Erythroblast (primary cell): ENCODE results near the gene PRMT7.

Experiments
- DNase-seq, 2 experiments: peaks; one replicate each; lab custom pipeline; 2025; lab: John Stamatoyannopoulos, UW
- GATA1 ChIP-seq: IDR thresholded peaks from 2 replicates; pipeline ENCODE4 v1.6.1; 2011; ENCODE audit warnings: low read depth, mild to moderate bottlenecking, control low read depth, low read length, moderate library complexity
- POLR2A ChIP-seq: IDR thresholded peaks from 2 replicates; pipeline ENCODE4 v1.6.1; 2011; ENCODE audit warnings: mild to moderate bottlenecking, low read length

PRMT7 gene

GRCh38 chr16:68373528-68374245 is 62.9 kb downstream of the PRMT7 start:
- TF ChIP-seq GATA1 (no peak), POLR2A (no peak)
- no peak for DNase-seq

- no peak for TF ChIP-seq POLR2A
- no peak for TF ChIP-seq GATA1
- DNase-seq = no peak
Observed at GRCh38 chr16:68374246-68374805, 63.5 kb downstream of the PRMT7 start.

GRCh38 chr16:68374961-68375660 is 64.3 kb downstream of the PRMT7 start:
- no peak for TF ChIP-seq GATA1
- no peak for TF ChIP-seq POLR2A
- no peak for DNase-seq

GRCh38 chr16:68375801-68376536 is 65.2 kb downstream of the PRMT7 start:
- TF ChIP-seq POLR2A = no peak
- no peak for TF ChIP-seq GATA1
- no peak for DNase-seq

- DNase-seq = no peak
- TF ChIP-seq POLR2A = no peak
- TF ChIP-seq GATA1 = no peak
Observed at GRCh38 chr16:68376590-68376989, 65.8 kb downstream of the PRMT7 start.

- TF ChIP-seq POLR2A (no peak), GATA1 (no peak)
- no peak for DNase-seq
Observed at GRCh38 chr16:68377221-68377620, 66.4 kb downstream of the PRMT7 start.

- no peak for TF ChIP-seq POLR2A
- no peak for TF ChIP-seq GATA1
- no peak for DNase-seq
Observed at GRCh38 chr16:68377667-68378393, 67.0 kb downstream of the PRMT7 start.

GRCh38 chr16:68378436-68379415 is 67.9 kb downstream of the PRMT7 start:
- no peak for TF ChIP-seq GATA1
- no peak for TF ChIP-seq POLR2A
- DNase-seq = no peak

- no peak for DNase-seq
- TF ChIP-seq GATA1 (no peak), POLR2A (no peak)
Observed at GRCh38 chr16:68379472-68380347, 68.9 kb downstream of the PRMT7 start.

- TF ChIP-seq POLR2A (no peak), GATA1 (no peak)
- no peak for DNase-seq
Observed at GRCh38 chr16:68380348-68380670, 69.5 kb downstream of the PRMT7 start.

GRCh38 chr16:68380676-68381362 is 70.0 kb downstream of the PRMT7 start:
- TF ChIP-seq GATA1 (no peak), POLR2A (no peak)
- no peak for DNase-seq
